GM19025 (cell line): Measurements from ENCODE around the gene DYNC1I2.
A peak's percentile ranks its signal among the peaks of the same experiment; 100 is the strongest.

Experiments used
- ATAC-seq: cut with Tn5 transposase; IDR thresholded peaks from one replicate; pipeline ENCODE4 v1.9.1; 2021; ENCODE audit warnings: mild to moderate bottlenecking, low read depth, moderate library complexity; ENCODE audit not compliant: unreplicated experiment

DYNC1I2 gene

GRCh38 chr2:171687287-171688128, at the start of gene DYNC1I2:
DYNC1I2 (plus strand) TSS chr2:171687469; CDS start chr2:171690156, 2,687 bp downstream.
- peak; percentile 96 for ATAC-seq

- no peak for ATAC-seq
Measured at GRCh38 chr2:171651667-171652415, 35.4 kb upstream of the DYNC1I2 start.

GRCh38 chr2:171652416-171652785, 34.9 kb upstream of the DYNC1I2 start:
- peak; percentile 94 for ATAC-seq

GRCh38 chr2:171655586-171655985, 31.7 kb upstream of the DYNC1I2 start:
- ATAC-seq: no peak

GRCh38 chr2:171667041-171667440, 20.2 kb upstream of the DYNC1I2 start:
- no peak for ATAC-seq

GRCh38 chr2:171668183-171668582, 19.1 kb upstream of the DYNC1I2 start:
- ATAC-seq: no peak

GRCh38 chr2:171669121-171669520, 18.1 kb upstream of the DYNC1I2 start:
- ATAC-seq: no peak

GRCh38 chr2:171670655-171671054, 16.6 kb upstream of the DYNC1I2 start:
- ATAC-seq: no peak

- ATAC-seq: no peak
Measured at GRCh38 chr2:171671867-171672266, 15.4 kb upstream of the DYNC1I2 start.

GRCh38 chr2:171673905-171674304, 13.4 kb upstream of the DYNC1I2 start:
- ATAC-seq: no peak

- no peak for ATAC-seq
Measured at GRCh38 chr2:171675810-171676345, 11.4 kb upstream of the DYNC1I2 start.

- no peak for ATAC-seq
Measured at GRCh38 chr2:171678619-171679018, 8.7 kb upstream of the DYNC1I2 start.

- ATAC-seq: no peak
Measured at GRCh38 chr2:171688129-171688465, 828 bp downstream of the DYNC1I2 start.

GRCh38 chr2:171692331-171692730, 5.1 kb downstream of the DYNC1I2 start:
- ATAC-seq: no peak

GRCh38 chr2:171702781-171703556, 15.7 kb downstream of the DYNC1I2 start:
- ATAC-seq: no peak

- no peak for ATAC-seq
Measured at GRCh38 chr2:171703574-171704347, 16.5 kb downstream of the DYNC1I2 start.

GRCh38 chr2:171706152-171706803, 19.0 kb downstream of the DYNC1I2 start:
- ATAC-seq: no peak

- no peak for ATAC-seq
Measured at GRCh38 chr2:171707752-171708151, 20.5 kb downstream of the DYNC1I2 start.

GRCh38 chr2:171709011-171709685, 21.9 kb downstream of the DYNC1I2 start:
- ATAC-seq: no peak
